Thymus (tissue), 11 donors: ENCODE results near the gene CTNNA1. TPM values are rescaled to one million over a fixed set of nuclear protein-coding genes. Genes with fewer than 3 reads are reported as not detected.
"Not testable (repeated sequence)": the region's sequence is repeated elsewhere in the genome, so short reads cannot be mapped to it uniquely, and the experiment has no call there.

ENCODE experiments used
- DNase-seq, 9 donors: peaks; one replicate each; pipeline ENCODE4 v3.0.0-alpha.2; 2013; ENCODE audit warnings: low spot score in 9 of 9, low read depth in 6 of 9, missing footprints in 1 of 9
- H3K27ac ChIP-seq, 2 donors: one replicate each; pipeline ENCODE4 v1.5.1; 2013; ENCODE audit warnings: control low read depth in 1 of 2, low read depth in 1 of 2, low read length in 1 of 2, mild to moderate bottlenecking in 1 of 2, moderate library complexity in 1 of 2
- H3K27me3 ChIP-seq, 2 donors: one replicate each; pipeline ENCODE4 v1.5.1; 2013; ENCODE audit warnings: low read length in 1 of 2; ENCODE audit not compliant: control insufficient read depth in 2 of 2, insufficient read depth in 1 of 2
- H3K36me3 ChIP-seq, 2 donors: one replicate each; pipeline ENCODE4 v1.5.1; 2013; ENCODE audit warnings: low read length in 1 of 2, mild to moderate bottlenecking in 1 of 2, moderate library complexity in 1 of 2; ENCODE audit not compliant: control insufficient read depth in 2 of 2, insufficient read depth in 2 of 2
- H3K4me1 ChIP-seq, 2 donors: one replicate each; pipeline ENCODE4 v1.5.1; 2013; ENCODE audit warnings: low read length in 2 of 2; ENCODE audit not compliant: control insufficient read depth in 2 of 2, insufficient read depth in 2 of 2
- H3K4me3 ChIP-seq, 2 donors: one replicate each; pipeline ENCODE4 v1.5.1; 2013; ENCODE audit warnings: low read length in 2 of 2, control low read depth in 1 of 2, mild to moderate bottlenecking in 1 of 2
- H3K9me3 ChIP-seq, 2 donors: one replicate each; pipeline ENCODE4 v1.5.1; 2013; ENCODE audit warnings: low read length in 1 of 2, mild to moderate bottlenecking in 1 of 2; ENCODE audit not compliant: control insufficient read depth in 2 of 2, insufficient read depth in 1 of 2
- WGBS: extraction: QIAGEN DNeasy Blood & Tissue Kit; methylation state at CpG from one replicate; pipeline ENCODE4 v1.1.7; 2013; 5-methylcytosine and 5-hydroxymethylcytosine counted together
- polyA plus RNA-seq: library from polyadenylated mRNA; stranded (reverse); fragments of 200-250 nt; gene quantifications from one replicate; pipeline ENCODE4 v1.2.3, GENCODE V29; 2013
- total RNA-seq: library from RNA; stranded (reverse); fragments of 120-200 nt; gene quantifications from one replicate; pipeline ENCODE4 v1.2.4, GENCODE V29; 2013
- donor health status: healthy.

The CTNNA1 gene
- total and polyA plus RNA-seq, 2 donors = 53.4 to 67.1 TPM

DNA sequence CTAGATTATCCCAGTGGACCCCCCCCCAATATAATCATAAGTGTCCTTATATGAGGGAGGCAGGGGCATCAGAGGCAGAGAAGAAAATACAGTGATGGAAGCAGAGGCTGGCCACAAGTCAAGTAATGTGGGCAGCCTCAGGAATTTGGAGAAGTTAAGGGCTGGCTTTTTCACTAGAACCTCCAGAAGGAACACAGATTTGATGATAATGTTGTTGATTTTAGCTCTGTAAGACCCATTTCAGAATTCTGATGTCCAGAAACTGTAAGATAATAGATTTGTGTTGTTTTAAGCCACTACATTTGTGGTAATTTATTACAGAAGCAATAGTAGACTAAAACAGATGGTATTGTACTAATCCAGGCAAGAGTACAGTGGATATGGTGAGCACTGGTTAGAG lies 158.2 kb downstream of the CTNNA1 start:
- Histone ChIP-seq H3K27me3 (no peaks in the 10 kb centered on the region), H3K36me3 (no peaks in the 10 kb centered on the region), H3K4me3 (no peak overlapping the region), H3K4me1 (no peaks in the 10 kb centered on the region), H3K9me3 (no peaks in the 10 kb centered on the region), H3K27ac (no peak overlapping the region)
- DNase-seq = no peak

DNA sequence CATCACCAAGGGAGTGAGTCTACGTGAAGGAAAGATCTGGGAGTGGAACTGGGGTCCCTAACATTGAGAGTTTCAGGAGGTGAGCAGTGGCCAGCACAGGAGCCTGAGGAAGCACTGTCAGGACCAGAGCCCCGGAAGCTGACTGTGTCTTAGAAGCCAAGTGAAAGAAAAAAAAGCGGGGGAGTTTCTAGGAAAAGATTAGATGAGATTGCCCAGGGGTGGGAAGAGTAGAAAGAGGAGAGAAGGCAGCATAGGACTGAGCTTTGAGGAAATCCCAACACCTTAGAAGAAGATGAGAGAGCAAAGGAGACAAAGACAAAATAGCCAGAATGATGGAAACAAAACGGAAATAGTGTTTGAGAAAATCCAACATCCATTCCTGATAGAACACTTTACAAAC lies 158.9 kb downstream of the CTNNA1 start:
- DNase-seq = no peak
- Histone ChIP-seq H3K36me3 (no peaks in the 10 kb centered on the region), H3K9me3 (no peaks in the 10 kb centered on the region), H3K4me3 (no peak overlapping the region), H3K27ac (no peak overlapping the region), H3K4me1 (no peaks in the 10 kb centered on the region), H3K27me3 (no peaks in the 10 kb centered on the region)
- 87% methylated on average over 4 of the region's 4 CpGs for WGBS

DNA sequence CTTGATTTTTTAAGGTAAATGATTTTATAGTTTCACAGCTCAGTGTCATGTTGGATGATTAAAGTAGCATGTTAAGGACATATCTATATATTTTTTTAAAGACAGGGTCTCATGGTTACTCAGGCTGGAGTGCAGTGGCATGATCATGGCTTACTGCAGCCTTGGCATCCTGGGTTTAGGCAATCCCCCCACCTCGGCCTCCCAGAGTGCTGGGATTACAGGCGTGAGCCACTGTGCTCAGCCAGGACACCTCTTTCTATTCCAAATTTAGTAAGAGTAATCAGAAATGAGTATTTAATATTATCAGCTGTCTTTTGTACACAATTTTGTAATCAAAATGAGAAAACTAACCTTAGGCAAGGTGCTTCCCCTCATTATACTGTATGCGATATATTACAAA lies 160.5 kb downstream of the CTNNA1 start:
- WGBS = 99% methylated on average over 3 of the region's 3 CpGs
- DNase-seq = no peak
- Histone ChIP-seq H3K27me3 (no peaks in the 10 kb centered on the region), H3K27ac (no peak overlapping the region), H3K4me1 (no peaks in the 10 kb centered on the region), H3K4me3 (no peak overlapping the region), H3K36me3 (no peaks in the 10 kb centered on the region), H3K9me3 (no peaks in the 10 kb centered on the region)

DNA sequence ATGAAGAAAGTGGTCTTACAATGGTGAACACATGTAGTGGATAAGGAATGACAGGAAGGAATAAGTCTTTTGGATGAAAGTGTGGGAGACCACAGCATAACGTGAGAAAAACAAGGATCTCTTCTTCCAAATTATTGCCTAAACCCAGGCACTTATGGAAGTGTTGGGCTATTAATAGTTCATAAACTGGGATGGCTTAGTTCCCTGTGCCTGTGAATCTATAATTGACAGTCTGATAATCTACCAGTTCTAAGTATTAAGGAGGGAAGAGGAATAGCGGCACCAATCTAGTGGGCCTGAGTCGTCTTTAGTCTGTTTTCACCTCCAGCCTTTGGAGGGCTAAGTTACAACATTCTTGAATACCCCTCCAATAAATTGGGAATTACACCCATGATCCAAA lies 161.1 kb downstream of the CTNNA1 start:
- Histone ChIP-seq H3K4me3 (no peak overlapping the region), H3K27me3 (no peaks in the 10 kb centered on the region), H3K9me3 (no peaks in the 10 kb centered on the region), H3K27ac (no peak overlapping the region), H3K36me3 (no peaks in the 10 kb centered on the region), H3K4me1 (no peaks in the 10 kb centered on the region)
- WGBS = over 99% methylated on average over 3 of the region's 3 CpGs
- DNase-seq = no peak

DNA sequence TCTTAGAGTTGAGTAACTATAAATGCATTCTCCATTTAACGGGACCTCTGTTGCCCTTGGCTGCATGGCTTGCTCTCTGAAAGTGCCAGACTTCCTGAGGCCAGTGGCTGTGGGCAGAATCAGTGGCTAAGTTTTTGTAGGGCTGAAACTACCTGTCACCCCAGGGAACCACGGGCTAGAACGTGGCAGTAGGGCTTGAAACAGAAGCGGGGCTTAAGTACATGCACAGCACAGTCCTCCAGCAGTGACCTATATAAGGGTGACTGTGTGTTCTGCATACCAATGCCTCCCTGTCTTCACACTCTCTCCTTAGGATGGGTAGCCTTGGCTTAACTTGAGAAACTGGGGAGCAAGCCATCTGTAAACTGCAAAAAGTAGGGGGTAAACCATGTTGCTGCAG lies 165.5 kb downstream of the CTNNA1 start:
- H3K36me3 ChIP-seq = no peaks in the 10 kb centered on the region
- 89% methylated on average over 4 of the region's 4 CpGs for WGBS

DNA sequence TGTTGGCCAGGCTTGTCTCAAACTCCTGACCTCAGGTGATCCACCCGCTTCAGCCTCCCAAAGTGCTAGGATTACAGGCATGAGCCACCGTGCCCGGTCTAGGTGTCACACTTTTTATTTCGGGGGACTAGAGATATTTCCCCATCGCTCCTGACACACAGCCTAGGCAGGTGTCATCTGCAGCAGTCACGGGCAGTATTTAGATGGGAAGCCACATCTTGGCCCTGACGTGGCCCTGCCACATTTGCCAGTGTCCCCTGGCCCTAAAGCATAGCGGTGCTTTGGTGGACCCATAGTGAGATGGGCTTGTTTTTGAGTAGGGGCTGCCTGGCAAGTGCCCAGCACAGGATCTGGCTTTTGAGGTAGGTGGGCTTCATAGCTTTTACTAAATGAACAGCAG lies 167.0 kb downstream of the CTNNA1 start:
- WGBS = 86% methylated on average over 8 of the region's 8 CpGs
- H3K27ac ChIP-seq = no peak overlapping the region
- no peak for DNase-seq
- no peaks in the 10 kb centered on the region for H3K4me1 ChIP-seq
- no peaks in the 10 kb centered on the region for H3K36me3 ChIP-seq
- no peak overlapping the region for H3K4me3 ChIP-seq
- no peaks in the 10 kb centered on the region for H3K9me3 ChIP-seq
- no peaks in the 10 kb centered on the region for H3K27me3 ChIP-seq

More for the DNA sequence above, 165.5 kb downstream of the CTNNA1 start:
- Histone ChIP-seq H3K9me3 (no peaks in the 10 kb centered on the region), H3K4me3 (no peak overlapping the region), H3K27me3 (no peaks in the 10 kb centered on the region), H3K27ac (no peak overlapping the region), H3K4me1 (no peaks in the 10 kb centered on the region)
- DNase-seq = no peak

DNA sequence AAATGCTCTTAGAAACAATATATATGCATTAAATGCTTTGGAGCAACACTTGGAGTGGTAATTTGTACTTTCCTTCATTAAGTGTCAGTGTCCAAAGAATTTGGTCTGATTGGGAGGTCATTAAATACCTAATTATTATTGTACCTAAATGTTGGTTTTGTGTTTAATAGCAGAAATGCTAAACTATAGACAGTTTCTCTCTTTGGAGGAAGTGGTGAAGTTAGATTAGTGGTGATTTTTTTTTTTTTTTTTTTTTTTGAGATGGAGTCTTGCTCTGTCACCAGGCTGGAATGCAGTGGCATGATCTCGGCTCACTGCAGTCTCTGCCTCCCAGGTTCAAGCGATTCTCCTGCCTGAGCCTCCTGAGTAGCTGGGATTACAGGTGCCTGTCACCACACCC lies 168.1 kb downstream of the CTNNA1 start:
- not testable (repeated sequence) for H3K27ac ChIP-seq, H3K36me3 ChIP-seq, DNase-seq, H3K4me3 ChIP-seq, H3K27me3 ChIP-seq, H3K9me3 ChIP-seq, H3K4me1 ChIP-seq
- 98% methylated on average over 2 of the region's 2 CpGs for WGBS

DNA sequence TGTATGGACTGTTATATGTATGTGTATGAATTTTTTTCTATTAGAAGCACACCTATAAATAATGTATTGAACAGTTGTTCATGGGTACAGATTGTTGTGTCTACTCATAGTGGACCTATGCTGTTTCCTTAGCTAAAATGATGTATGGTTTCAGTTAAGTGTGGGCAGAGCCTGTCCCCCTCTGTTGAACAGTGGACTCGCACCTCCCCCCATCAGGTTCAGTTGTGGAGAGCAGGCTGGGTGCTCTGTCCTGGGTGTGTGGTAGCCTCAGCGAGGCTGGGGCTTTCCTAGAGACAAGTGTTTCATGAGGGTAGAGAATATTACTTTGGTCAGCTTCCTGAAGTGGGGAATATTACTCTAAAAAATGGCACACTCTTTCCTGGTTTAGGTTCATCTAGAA lies 169.3 kb downstream of the CTNNA1 start:
- no peak overlapping the region for H3K4me3 ChIP-seq
- H3K27me3 ChIP-seq = no peaks in the 10 kb centered on the region
- 95% methylated on average over 2 of the region's 2 CpGs for WGBS
- no peaks in the 10 kb centered on the region for H3K4me1 ChIP-seq
- no peaks in the 10 kb centered on the region for H3K36me3 ChIP-seq
- no peaks in the 10 kb centered on the region for H3K9me3 ChIP-seq
- DNase-seq = no peak
- H3K27ac ChIP-seq = no peak overlapping the region

DNA sequence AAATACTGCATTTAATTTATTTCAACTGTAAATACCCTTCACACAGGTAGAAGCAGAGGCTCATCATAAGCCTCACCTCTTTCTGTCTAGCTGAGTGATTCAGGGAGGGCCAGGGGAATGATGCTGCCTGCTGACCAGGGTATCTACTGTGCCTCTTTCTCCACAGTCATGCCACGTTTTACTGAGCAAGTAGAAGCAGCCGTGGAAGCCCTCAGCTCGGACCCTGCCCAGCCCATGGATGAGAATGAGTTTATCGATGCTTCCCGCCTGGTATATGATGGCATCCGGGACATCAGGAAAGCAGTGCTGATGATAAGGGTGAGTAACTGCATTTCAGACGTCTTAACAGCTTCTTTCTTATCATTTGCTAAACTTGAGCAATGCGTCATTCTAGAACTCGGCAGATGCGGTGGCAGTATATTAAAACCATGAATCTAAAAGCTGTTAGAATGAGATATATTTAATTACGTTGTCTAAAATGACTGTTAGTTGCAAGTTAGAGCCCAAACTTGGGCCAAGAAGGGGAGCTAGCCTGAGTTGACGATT lies 171.9 kb downstream of the CTNNA1 start:
- Histone ChIP-seq H3K27me3 (no peaks in the 10 kb centered on the region), H3K36me3 (no peaks in the 10 kb centered on the region), H3K27ac (no peak overlapping the region), H3K9me3 (no peaks in the 10 kb centered on the region), H3K4me3 (no peak overlapping the region), H3K4me1 (no peaks in the 10 kb centered on the region)
- DNase-seq = no peak
- WGBS = 97% methylated on average over 12 of the region's 12 CpGs

DNA sequence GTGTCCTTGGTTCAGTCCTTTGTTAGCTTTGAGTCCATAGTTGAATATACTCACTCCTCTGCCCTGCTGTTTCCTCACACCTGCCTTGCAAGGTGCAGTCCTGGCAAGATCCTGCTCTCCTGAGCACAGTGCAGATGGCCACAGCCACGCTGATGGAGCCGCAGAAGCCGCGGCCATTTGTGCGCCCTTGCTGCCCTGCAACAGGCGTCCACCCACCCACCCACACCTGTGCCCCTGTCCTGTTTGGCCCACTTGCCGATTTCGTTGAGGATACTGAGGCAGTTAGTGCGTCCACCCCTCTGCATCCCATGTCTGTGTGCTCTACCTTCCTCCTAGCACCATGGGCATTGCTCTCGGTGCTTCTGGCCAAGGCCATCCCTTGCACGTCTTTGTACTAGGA lies 173.0 kb downstream of the CTNNA1 start:
- Histone ChIP-seq H3K9me3 (no peaks in the 10 kb centered on the region), H3K4me3 (no peak overlapping the region), H3K27me3 (no peaks in the 10 kb centered on the region), H3K27ac (no peak overlapping the region), H3K4me1 (no peaks in the 10 kb centered on the region), H3K36me3 (peaks cover 0 to 2% of the 10 kb centered on the region in 2 donors)
- WGBS = 93% methylated on average over 11 of the region's 11 CpGs
- DNase-seq = no peak
